Keratinocyte (primary cell): ENCODE data around the gene ASPSCR1. TPM values are rescaled to one million over a fixed set of nuclear protein-coding genes. Genes with fewer than 3 reads are reported as not detected.

ENCODE experiments used
- DNase-seq: peaks from one replicate; pipeline ENCODE4 v3.0.0-alpha.2; 2011; ENCODE audit warnings: low read depth, missing footprints, low spot score
- FAIRE-seq: peaks from 2 replicates; lab custom pipeline; 2011; peaks lifted over from hg19 to GRCh38; lab: Jason Lieb, UNC
- H2AFZ ChIP-seq: 2 replicates; pipeline ENCODE4 v1.6.0; 2012; ENCODE audit warnings: low read length, control low read depth, inconsistent platforms; ENCODE audit not compliant: control insufficient read depth
- H3K27ac ChIP-seq: 2 replicates; pipeline ENCODE4 v1.5.1; 2011; ENCODE audit warnings: low read length; ENCODE audit not compliant: control insufficient read depth, insufficient read depth
- H3K27me3 ChIP-seq: 3 replicates; pipeline ENCODE4 v1.6.0; 2011; ENCODE audit warnings: low read length; ENCODE audit not compliant: control insufficient read depth, insufficient read depth; ENCODE audit errors: extremely low read depth
- H3K36me3 ChIP-seq, 2 experiments: 2 replicates in 1 of 2; 3 replicates in 1 of 2; pipeline ENCODE4 v1.5.1; 2011; ENCODE audit warnings: low read length in 2 of 2, mild to moderate bottlenecking in 1 of 2; ENCODE audit not compliant: control insufficient read depth in 2 of 2, insufficient read depth in 2 of 2; ENCODE audit errors: extremely low read depth in 1 of 2
- H3K4me1 ChIP-seq: 3 replicates; pipeline ENCODE4 v1.5.1; 2011; ENCODE audit warnings: low read length; ENCODE audit not compliant: control insufficient read depth, insufficient read depth; ENCODE audit errors: extremely low read depth
- H3K4me2 ChIP-seq: 3 replicates; pipeline ENCODE4 v1.6.0; 2011; ENCODE audit warnings: low read depth, low read length; ENCODE audit not compliant: control insufficient read depth, insufficient read depth; ENCODE audit errors: extremely low read depth
- H3K4me3 ChIP-seq, 3 experiments: fragments of 200-600 bp in 1 of 3; sonication (generic) in 1 of 3; 2 replicates in 2 of 3; 3 replicates in 1 of 3; pipeline ENCODE4 v1.5.1; 2011 to 2016; ENCODE audit warnings: low read length in 3 of 3, mild to moderate bottlenecking in 3 of 3, control low read depth in 2 of 3, inconsistent platforms in 1 of 3, low read depth in 1 of 3, mixed read lengths in 1 of 3, mixed run types in 1 of 3, moderate library complexity in 1 of 3; ENCODE audit not compliant: control insufficient read depth in 2 of 3, insufficient read depth in 2 of 3; ENCODE audit errors: extremely low read depth in 1 of 3
- H3K79me2 ChIP-seq: 2 replicates; pipeline ENCODE4 v1.6.0; 2012; ENCODE audit warnings: low read length; ENCODE audit not compliant: control insufficient read depth, insufficient read depth
- H3K9ac ChIP-seq: 3 replicates; pipeline ENCODE4 v1.6.0; 2011; ENCODE audit warnings: low read length; ENCODE audit not compliant: control insufficient read depth, insufficient read depth; ENCODE audit errors: extremely low read depth
- H3K9me1 ChIP-seq: 3 replicates; pipeline ENCODE4 v1.6.0; 2011; ENCODE audit warnings: low read length; ENCODE audit not compliant: control insufficient read depth, insufficient read depth; ENCODE audit errors: extremely low read depth
- H3K9me3 ChIP-seq: 2 replicates; pipeline ENCODE4 v1.5.1; 2012; ENCODE audit warnings: low read depth, low read length; ENCODE audit not compliant: control insufficient read depth
- H4K20me1 ChIP-seq: 3 replicates; pipeline ENCODE4 v1.6.0; 2011; ENCODE audit warnings: low read length; ENCODE audit not compliant: control insufficient read depth, insufficient read depth; ENCODE audit errors: extremely low read depth
- CTCF ChIP-seq, 3 experiments: IDR thresholded peaks in 1 of 3; conservative IDR thresholded peaks in 1 of 3; optimal IDR thresholded peaks in 1 of 3; 2 replicates in 2 of 3; 3 replicates in 1 of 3; pipeline versions ENCODE3 to v1.5.1; 2011; ENCODE audit warnings: low read length in 3 of 3, mild to moderate bottlenecking in 3 of 3, moderate library complexity in 2 of 3, control low read depth in 1 of 3, inconsistent platforms in 1 of 3; ENCODE audit not compliant: insufficient read depth in 2 of 3; ENCODE audit errors: extremely low read depth in 1 of 3
- EZH2 ChIP-seq: IDR thresholded peaks from one replicate; pipeline ENCODE4 v1.6.1; 2012; ENCODE audit warnings: inconsistent platforms, mild to moderate bottlenecking, low read length, moderate library complexity
- dilution Hi-C: fragments of 300-500 bp; cut with MboI; formaldehyde crosslinking; loops from one replicate; pipeline ENCODE4 v1.7.0; 2020; ENCODE audit warnings: low sequenced_read_pairs; ENCODE audit not compliant: extremely low pct_ligation_motif_present
- polyA plus RNA-seq, 5 experiments: library from polyadenylated mRNA; depleted of rRNA in 3 of 5; stranded (reverse) in 3 of 5; stranded (forward) in 1 of 5; unstranded in 1 of 5; fragments of >200 nt; gene quantifications; 1 replicate in 1 of 5; 2 replicates in 3 of 5; 3 replicates in 1 of 5; pipeline versions ENCODE4 v1.2.1 to v1.2.3, GENCODE V29; 2011 to 2012; ENCODE audit warnings: missing spikeins in 2 of 5, low read depth in 1 of 5, low replicate concordance in 1 of 5

Gene ASPSCR1
- polyA plus RNA-seq, 1 donor (not counting 4 experiments of a cell fraction or from before 2014, with no cell fraction given): 5.2 TPM

GRCh38 chr17:82042649-82043048 is 65.2 kb downstream of the ASPSCR1 start:
- TF ChIP-seq EZH2: no peak
- TF ChIP-seq CTCF (optimal IDR thresholded peaks at IDR 0.05 in 1 of 3, IDR thresholded peaks at IDR 0.05 in 1 of 3, conservative IDR thresholded peaks at IDR 0.05 in 1 of 3; ENCODE audit: extremely low read depth in 1 of 3, insufficient read depth in 2 of 3, low read length in 3 of 3): no peak
- no peak overlapping the region for H3K4me2 ChIP-seq
- H3K79me2 ChIP-seq: no peaks in the 10 kb centered on the region
- H4K20me1 ChIP-seq: no peaks in the 10 kb centered on the region
- H3K9ac ChIP-seq: no peak overlapping the region
- no peak for FAIRE-seq
- no peak overlapping the region for H2AFZ ChIP-seq
- H3K9me1 ChIP-seq: no peaks in the 10 kb centered on the region
- dilution Hi-C loops: no loop called here
- no peak overlapping the region for H3K4me3 ChIP-seq
- DNase-seq: no peak
- no peak overlapping the region for H3K27ac ChIP-seq
- H3K27me3 ChIP-seq: no peaks in the 10 kb centered on the region
- H3K4me1 ChIP-seq: peaks cover 4% of the 10 kb centered on the region
- H3K9me3 ChIP-seq: no peaks in the 10 kb centered on the region
- H3K36me3 ChIP-seq: peaks cover 0 to 1% of the 10 kb centered on the region in 2 experiments

GRCh38 chr17:82043507-82043906 is 66.1 kb downstream of the ASPSCR1 start:
- H4K20me1 ChIP-seq: no peaks in the 10 kb centered on the region
- dilution Hi-C loops: no loop called here
- H3K4me3 ChIP-seq: no peak overlapping the region
- H3K27me3 ChIP-seq: no peaks in the 10 kb centered on the region
- no peak overlapping the region for H3K27ac ChIP-seq
- H3K9me1 ChIP-seq: no peaks in the 10 kb centered on the region
- H2AFZ ChIP-seq: no peak overlapping the region
- FAIRE-seq (no peak), DNase-seq (no peak)
- H3K9me3 ChIP-seq: no peaks in the 10 kb centered on the region
- H3K4me1 ChIP-seq: no peaks in the 10 kb centered on the region
- H3K9ac ChIP-seq: no peak overlapping the region
- H3K36me3 ChIP-seq: peaks cover 4% of the 10 kb centered on the region in 2 experiments
- no peaks in the 10 kb centered on the region for H3K79me2 ChIP-seq
- no peak for TF ChIP-seq EZH2
- TF ChIP-seq CTCF (optimal IDR thresholded peaks at IDR 0.05 in 1 of 3, IDR thresholded peaks at IDR 0.05 in 1 of 3, conservative IDR thresholded peaks at IDR 0.05 in 1 of 3; ENCODE audit: extremely low read depth in 1 of 3, insufficient read depth in 2 of 3, low read length in 3 of 3): no peak
- H3K4me2 ChIP-seq: no peak overlapping the region
